ENCODE results near the gene TMEM123.

The TMEM123 gene

GRCh38 chr11:102410382-102410784, 42.2 kb downstream of the TMEM123 start:
- TF ChIP-seq POLR2AphosphoS5 (IDR thresholded peaks at IDR 0.05; ENCODE audit: low read depth, low read length), result no peak
- TF ChIP-seq SIN3A (IDR thresholded peaks at IDR 0.05; ENCODE audit: borderline replicate concordance, insufficient read depth, low read length), result no peak
- TF ChIP-seq FOXP2 (optimal IDR thresholded peaks at IDR 0.05; ENCODE audit: borderline replicate concordance, extremely low read depth, extremely low read length, insufficient read depth), result no peak
- TF ChIP-seq TAF1 (IDR thresholded peaks at IDR 0.05; ENCODE audit: borderline replicate concordance, insufficient read depth, low read length), result no peak
- no peak for TF ChIP-seq REST (IDR thresholded peaks at IDR 0.05; ENCODE audit: insufficient read depth in 1 of 2, low read depth in 2 of 2, low read length in 2 of 2)

- TF ChIP-seq POLR2AphosphoS5 (IDR thresholded peaks at IDR 0.05; ENCODE audit: low read depth, low read length) (no peak), SIN3A (IDR thresholded peaks at IDR 0.05; ENCODE audit: borderline replicate concordance, insufficient read depth, low read length) (no peak), TAF1 (IDR thresholded peaks at IDR 0.05; ENCODE audit: borderline replicate concordance, insufficient read depth, low read length) (no peak), FOXP2 (optimal IDR thresholded peaks at IDR 0.05; ENCODE audit: borderline replicate concordance, extremely low read depth, extremely low read length, insufficient read depth) (no peak), REST (IDR thresholded peaks at IDR 0.05; ENCODE audit: insufficient read depth in 1 of 2, low read depth in 2 of 2, low read length in 2 of 2) (no peak)
Measured at GRCh38 chr11:102408339-102408738, 44.2 kb downstream of the TMEM123 start.

- no peak for TF ChIP-seq REST (IDR thresholded peaks at IDR 0.05; ENCODE audit: insufficient read depth in 1 of 2, low read depth in 2 of 2, low read length in 2 of 2)
Measured at GRCh38 chr11:102407901-102408300, 44.7 kb downstream of the TMEM123 start.

- TF ChIP-seq TAF1 (IDR thresholded peaks at IDR 0.05; ENCODE audit: borderline replicate concordance, insufficient read depth, low read length) (no peak), REST (IDR thresholded peaks at IDR 0.05; ENCODE audit: insufficient read depth in 1 of 2, low read depth in 2 of 2, low read length in 2 of 2) (no peak), SIN3A (IDR thresholded peaks at IDR 0.05; ENCODE audit: borderline replicate concordance, insufficient read depth, low read length) (no peak), FOXP2 (optimal IDR thresholded peaks at IDR 0.05; ENCODE audit: borderline replicate concordance, extremely low read depth, extremely low read length, insufficient read depth) (no peak), POLR2AphosphoS5 (IDR thresholded peaks at IDR 0.05; ENCODE audit: low read depth, low read length) (no peak)
Measured at GRCh38 chr11:102406099-102406498, 46.5 kb downstream of the TMEM123 start.

DNA sequence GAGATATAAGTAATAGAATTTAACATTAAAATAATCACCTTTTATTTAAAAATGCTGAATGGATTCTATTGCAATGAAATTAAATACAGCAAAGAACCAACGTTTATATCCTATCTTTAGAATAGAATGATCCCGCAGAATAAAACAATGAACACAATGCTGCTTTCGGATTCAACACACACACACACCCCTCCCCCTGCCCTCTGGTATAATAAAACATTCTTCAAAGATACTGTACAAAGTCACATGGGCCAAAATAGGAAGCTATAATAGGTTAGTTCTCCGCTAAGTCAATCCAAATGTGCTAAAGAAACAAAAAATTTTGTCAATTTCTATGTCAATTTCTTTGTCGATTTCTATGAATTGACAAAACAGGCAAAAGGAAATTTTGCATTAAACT, 47.1 kb downstream of the TMEM123 start:
- TF ChIP-seq TAF1 (IDR thresholded peaks at IDR 0.05; ENCODE audit: borderline replicate concordance, insufficient read depth, low read length) (no peak), SIN3A (IDR thresholded peaks at IDR 0.05; ENCODE audit: borderline replicate concordance, insufficient read depth, low read length) (no peak), REST (IDR thresholded peaks at IDR 0.05; ENCODE audit: insufficient read depth in 1 of 2, low read depth in 2 of 2, low read length in 2 of 2) (no peak)
